ENCODE data around the gene AKT1. TPM values are rescaled to one million over a fixed set of nuclear protein-coding genes. Genes with fewer than 3 reads are reported as not detected.
A peak's percentile ranks its signal among the peaks of the same experiment; 100 is the strongest.

Gene AKT1
- total and polyA plus RNA-seq, 4 donors: 30.6 to 192 (median 58.7) TPM

GRCh38 chr14:104766256-104766862 is 29.2 kb downstream of the AKT1 start:
- WGBS: 50% methylated on average over 4 of the region's 4 CpGs
- peak overlapping the region in 2 of 3 donors; percentile 54 to 68 for H3K4me3 ChIP-seq (ENCODE audit: low read depth in 1 of 3, low read length in 3 of 3)

GRCh38 chr14:104765517-104765916 is 30.0 kb downstream of the AKT1 start:
- TF ChIP-seq FOXA1 (IDR thresholded peaks at IDR 0.05) (no peak), JUND (IDR thresholded peaks at IDR 0.05) (no peak), CTCF (IDR thresholded peaks at IDR 0.05; ENCODE audit: low read depth, low read length, missing input control) (peak; percentile 6), HNF4A (conservative IDR thresholded peaks at IDR 0.05) (no peak), ATF3 (IDR thresholded peaks at IDR 0.05) (no peak), SP1 (IDR thresholded peaks at IDR 0.05) (no peak), NR2F2 (IDR thresholded peaks at IDR 0.05) (no peak), YY1 (IDR thresholded peaks at IDR 0.05) (peak; percentile 34), HNF4G (IDR thresholded peaks at IDR 0.05) (no peak), ZBTB33 (IDR thresholded peaks at IDR 0.05) (no peak)
- peaks cover 5 to 34% (median 18%) of the 10 kb centered on the region in 4 donors for H3K4me1 ChIP-seq (ENCODE audit: control insufficient read depth in 4 of 4, insufficient read depth in 4 of 4, low read length in 3 of 4)
- H3K27me3 ChIP-seq (ENCODE audit: control insufficient read depth in 4 of 4, insufficient read depth in 4 of 4, low read length in 3 of 4): no peaks in the 10 kb centered on the region
- H3K36me3 ChIP-seq (ENCODE audit: control insufficient read depth in 4 of 4, insufficient read depth in 3 of 4, low read depth in 1 of 4, low read length in 3 of 4): peaks cover 0 to 4% (median 2%) of the 10 kb centered on the region in 4 donors
- no peak for DNase-seq (ENCODE audit: low spot score)
- H3K4me3 ChIP-seq (ENCODE audit: low read depth in 1 of 3, low read length in 3 of 3): peak overlapping the region in 2 of 3 donors; percentile 22 to 68
- peak overlapping the region; percentile 28 to 31 for H3K27ac ChIP-seq (ENCODE audit: low read depth in 1 of 2, low read length in 2 of 2)
- peak overlapping the region in 1 of 2 donors; percentile 70 for H3K9ac ChIP-seq (ENCODE audit: low read depth in 1 of 2, low read length in 2 of 2)
- no peaks in the 10 kb centered on the region for H3K9me3 ChIP-seq (ENCODE audit: control insufficient read depth in 4 of 4, low read length in 3 of 4)
- WGBS: 35% methylated on average over 3 of the region's 3 CpGs

More at GRCh38 chr14:104766256-104766862, 29.2 kb downstream of the AKT1 start:
- H3K27ac ChIP-seq (ENCODE audit: low read depth in 1 of 2, low read length in 2 of 2): peak overlapping the region; percentile 44 to 79
- H3K36me3 ChIP-seq (ENCODE audit: control insufficient read depth in 4 of 4, insufficient read depth in 3 of 4, low read depth in 1 of 4, low read length in 3 of 4): peaks cover 0 to 11% (median 6%) of the 10 kb centered on the region in 4 donors
- no peaks in the 10 kb centered on the region for H3K27me3 ChIP-seq (ENCODE audit: control insufficient read depth in 4 of 4, insufficient read depth in 4 of 4, low read length in 3 of 4)
- H3K9me3 ChIP-seq (ENCODE audit: control insufficient read depth in 4 of 4, low read length in 3 of 4): no peaks in the 10 kb centered on the region
- H3K9ac ChIP-seq (ENCODE audit: low read depth in 1 of 2, low read length in 2 of 2): peak overlapping the region in 1 of 2 donors; percentile 70
- DNase-seq (ENCODE audit: low spot score): no peak
- peaks cover 5 to 34% (median 18%) of the 10 kb centered on the region in 4 donors for H3K4me1 ChIP-seq (ENCODE audit: control insufficient read depth in 4 of 4, insufficient read depth in 4 of 4, low read length in 3 of 4)
- TF ChIP-seq FOXA2 (IDR thresholded peaks at IDR 0.05): no peak
- no peak for TF ChIP-seq HNF4G (IDR thresholded peaks at IDR 0.05)
- TF ChIP-seq RAD21 (IDR thresholded peaks at IDR 0.05): no peak

Data from liver (tissue), 9 donors.